ENCODE measurements around the gene SLC25A27.

SLC25A27 gene

DNA sequence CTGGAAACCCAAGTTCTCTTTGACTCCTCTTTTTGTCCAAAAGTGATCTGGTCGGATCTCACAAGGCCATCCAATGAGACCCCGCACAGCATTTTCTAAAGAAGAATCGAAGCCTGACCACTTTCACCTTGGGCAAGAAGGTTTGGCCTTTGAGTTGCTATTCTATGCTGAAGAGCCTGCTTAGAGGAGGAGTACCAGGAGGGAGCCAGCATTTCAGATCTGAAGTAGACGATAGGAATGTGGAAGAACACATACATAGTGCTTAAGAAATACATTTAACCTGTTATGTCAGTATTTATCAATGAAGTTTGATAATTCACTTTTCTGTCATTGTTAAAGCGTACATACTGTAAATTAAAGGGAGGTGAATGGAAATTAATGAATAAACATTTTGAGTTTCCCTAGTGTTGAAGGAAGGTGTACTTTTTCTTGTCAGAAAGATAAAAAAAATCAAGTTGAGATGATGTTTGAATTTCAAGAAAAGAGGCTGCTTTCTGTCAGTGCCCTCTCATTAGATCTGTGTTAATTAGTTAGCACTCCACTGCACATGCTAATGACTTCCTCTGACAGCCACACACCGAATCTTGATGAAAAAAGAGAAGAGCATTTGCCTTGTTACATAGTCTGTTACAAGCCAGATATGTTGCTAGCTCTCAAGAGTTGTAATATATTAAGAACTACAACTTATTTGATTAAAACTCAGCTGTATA lies 24.0 kb downstream of the SLC25A27 start:
- no peaks in the 10 kb centered on the region for H3K27me3 ChIP-seq
- H3K4me1 ChIP-seq = no peaks in the 10 kb centered on the region
- H3K36me3 ChIP-seq = no peaks in the 10 kb centered on the region
- H3K9me3 ChIP-seq = no peaks in the 10 kb centered on the region
- no peak overlapping the region for H3K4me3 ChIP-seq (ENCODE audit: low read depth, low read length)
- TF ChIP-seq, protein P1, sequence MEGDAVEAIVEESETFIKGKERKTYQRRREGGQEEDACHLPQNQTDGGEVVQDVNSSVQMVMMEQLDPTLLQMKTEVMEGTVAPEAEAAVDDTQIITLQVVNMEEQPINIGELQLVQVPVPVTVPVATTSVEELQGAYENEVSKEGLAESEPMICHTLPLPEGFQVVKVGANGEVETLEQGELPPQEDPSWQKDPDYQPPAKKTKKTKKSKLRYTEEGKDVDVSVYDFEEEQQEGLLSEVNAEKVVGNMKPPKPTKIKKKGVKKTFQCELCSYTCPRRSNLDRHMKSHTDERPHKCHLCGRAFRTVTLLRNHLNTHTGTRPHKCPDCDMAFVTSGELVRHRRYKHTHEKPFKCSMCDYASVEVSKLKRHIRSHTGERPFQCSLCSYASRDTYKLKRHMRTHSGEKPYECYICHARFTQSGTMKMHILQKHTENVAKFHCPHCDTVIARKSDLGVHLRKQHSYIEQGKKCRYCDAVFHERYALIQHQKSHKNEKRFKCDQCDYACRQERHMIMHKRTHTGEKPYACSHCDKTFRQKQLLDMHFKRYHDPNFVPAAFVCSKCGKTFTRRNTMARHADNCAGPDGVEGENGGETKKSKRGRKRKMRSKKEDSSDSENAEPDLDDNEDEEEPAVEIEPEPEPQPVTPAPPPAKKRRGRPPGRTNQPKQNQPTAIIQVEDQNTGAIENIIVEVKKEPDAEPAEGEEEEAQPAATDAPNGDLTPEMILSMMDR (IDR thresholded peaks at IDR 0.05; ENCODE audit: low read depth, low read length) = no peak
- no peak for DNase-seq

DNA sequence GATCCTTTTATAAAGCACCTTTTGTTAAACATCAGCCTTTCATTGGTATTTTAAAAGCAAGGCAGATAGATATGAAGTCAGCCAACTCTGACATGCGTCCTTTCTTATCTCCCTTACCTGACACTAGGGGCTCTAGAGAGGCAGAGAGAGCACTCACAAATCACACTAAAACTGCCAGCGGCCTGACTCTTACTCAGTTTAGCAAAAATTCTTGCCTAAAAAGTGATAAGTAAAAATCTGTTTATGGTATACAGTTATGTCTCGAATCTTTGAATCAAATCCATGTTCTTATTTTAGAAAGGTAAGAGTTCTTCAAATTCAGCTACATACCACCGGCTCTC lies 24.5 kb downstream of the SLC25A27 start:
- no peak for DNase-seq
- no peaks in the 10 kb centered on the region for H3K4me1 ChIP-seq
- no peaks in the 10 kb centered on the region for H3K9me3 ChIP-seq
- H3K27me3 ChIP-seq = no peaks in the 10 kb centered on the region
- no peaks in the 10 kb centered on the region for H3K36me3 ChIP-seq
- H3K4me3 ChIP-seq (ENCODE audit: low read depth, low read length) = no peak overlapping the region
- TF ChIP-seq, protein P1 (IDR thresholded peaks at IDR 0.05; ENCODE audit: low read depth, low read length) = peak; percentile 39; the same call in 1 of the 2 replicates

DNA sequence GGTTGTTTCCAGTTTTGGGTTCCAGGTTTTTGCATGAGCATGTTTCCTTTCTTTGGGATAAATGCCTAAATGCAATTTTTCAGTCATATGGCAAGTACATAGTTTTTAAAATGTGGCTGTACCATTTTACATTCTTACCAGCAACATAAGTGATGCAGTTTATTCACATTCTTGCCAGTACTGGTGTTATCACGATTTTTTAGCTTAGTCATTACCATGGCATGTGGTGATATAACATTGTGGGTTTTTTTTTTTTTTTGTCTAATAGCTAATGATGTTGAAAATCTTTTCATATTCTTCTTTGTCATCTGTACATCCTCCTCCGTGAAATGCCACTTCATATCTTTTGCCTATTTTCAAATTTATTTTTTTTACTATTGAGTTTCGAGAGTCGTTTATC lies 32.0 kb downstream of the SLC25A27 start:
- Histone ChIP-seq H3K4me3 (ENCODE audit: low read depth, low read length) (no peak overlapping the region), H3K36me3 (no peaks in the 10 kb centered on the region), H3K9me3 (no peaks in the 10 kb centered on the region), H3K4me1 (no peaks in the 10 kb centered on the region), H3K27me3 (no peaks in the 10 kb centered on the region)
- no peak for DNase-seq
- TF ChIP-seq, protein P1 (IDR thresholded peaks at IDR 0.05; ENCODE audit: low read depth, low read length) = no peak

DNA sequence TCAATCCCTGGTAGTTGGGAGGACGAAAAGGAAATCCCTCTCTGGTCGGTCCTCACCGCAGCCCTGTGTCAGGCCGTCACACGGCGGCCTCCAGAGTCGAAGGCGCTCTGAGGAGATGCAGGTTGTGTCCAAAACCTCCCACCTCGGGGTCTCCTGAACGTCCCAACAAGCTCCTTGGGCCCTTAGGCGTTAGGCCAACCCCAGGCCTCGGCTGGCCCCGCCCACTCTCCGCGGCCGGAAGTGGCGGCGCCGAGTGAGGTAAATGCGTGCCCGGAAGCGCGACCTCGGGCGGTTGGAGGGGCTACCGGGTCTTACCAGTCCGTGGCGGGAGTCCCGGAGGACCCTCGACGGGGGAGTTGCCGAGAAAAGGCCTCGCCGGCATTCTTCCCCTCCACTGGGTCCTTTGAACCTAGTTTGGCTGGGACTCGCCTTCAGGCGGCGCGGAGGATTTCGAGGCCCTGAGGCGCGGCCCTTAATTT lies 34.9 kb downstream of the SLC25A27 start, which contains the start of gene TDRD6:
TSS of gene TDRD6 (plus strand) at position 267 of the 479 bp plus-strand sequence. CDS start 244 bp downstream, outside the sequence.
- no peaks in the 10 kb centered on the region for H3K9me3 ChIP-seq
- TF ChIP-seq, protein P1 (IDR thresholded peaks at IDR 0.05; ENCODE audit: low read depth, low read length) = no peak
- H3K27me3 ChIP-seq = no peaks in the 10 kb centered on the region
- H3K4me1 ChIP-seq = no peaks in the 10 kb centered on the region
- no peak for DNase-seq
- no peak within 1 kb of the TSS for H3K4me3 ChIP-seq (ENCODE audit: low read depth, low read length)
- no peaks in the 10 kb centered on the region for H3K36me3 ChIP-seq

DNA sequence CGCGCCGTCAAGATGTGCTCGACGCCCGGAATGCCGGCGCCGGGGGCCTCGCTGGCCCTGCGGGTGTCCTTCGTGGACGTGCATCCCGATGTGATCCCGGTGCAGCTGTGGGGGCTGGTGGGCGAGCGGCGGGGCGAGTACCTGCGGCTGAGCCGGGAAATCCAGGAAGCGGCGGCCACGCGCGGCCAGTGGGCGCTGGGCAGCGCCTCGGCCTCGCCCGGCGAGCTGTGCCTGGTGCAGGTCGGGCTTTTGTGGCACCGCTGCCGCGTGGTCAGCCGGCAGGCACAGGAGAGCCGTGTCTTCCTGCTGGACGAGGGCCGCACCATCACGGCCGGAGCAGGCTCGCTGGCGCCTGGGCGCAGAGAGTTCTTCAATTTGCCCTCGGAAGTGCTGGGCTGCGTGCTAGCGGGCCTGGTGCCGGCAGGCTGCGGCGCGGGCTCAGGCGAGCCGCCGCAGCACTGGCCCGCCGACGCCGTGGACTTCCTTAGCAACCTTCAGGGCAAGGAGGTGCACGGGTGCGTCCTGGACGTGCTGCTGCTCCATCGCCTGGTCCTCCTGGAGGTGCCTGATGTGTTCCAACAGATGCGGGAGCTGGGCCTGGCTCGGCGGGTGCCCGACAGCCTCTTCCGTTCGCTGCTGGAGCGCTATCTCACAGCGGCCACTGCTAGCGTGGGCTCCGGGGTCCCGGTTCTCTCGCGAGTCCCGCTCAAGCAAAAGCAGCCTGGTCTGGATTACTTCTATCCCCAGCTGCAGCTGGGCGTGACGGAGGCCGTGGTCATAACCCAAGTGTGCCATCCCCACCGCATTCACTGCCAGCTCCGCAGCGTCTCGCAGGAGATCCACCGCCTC lies 35.6 kb downstream of the SLC25A27 start:
- DNase-seq = no peak
- H3K9me3 ChIP-seq = no peaks in the 10 kb centered on the region
- TF ChIP-seq, protein P1 (IDR thresholded peaks at IDR 0.05; ENCODE audit: low read depth, low read length) = no peak
- H3K4me3 ChIP-seq (ENCODE audit: low read depth, low read length) = no peak overlapping the region
- no peaks in the 10 kb centered on the region for H3K4me1 ChIP-seq
- no peaks in the 10 kb centered on the region for H3K36me3 ChIP-seq
- no peaks in the 10 kb centered on the region for H3K27me3 ChIP-seq

DNA sequence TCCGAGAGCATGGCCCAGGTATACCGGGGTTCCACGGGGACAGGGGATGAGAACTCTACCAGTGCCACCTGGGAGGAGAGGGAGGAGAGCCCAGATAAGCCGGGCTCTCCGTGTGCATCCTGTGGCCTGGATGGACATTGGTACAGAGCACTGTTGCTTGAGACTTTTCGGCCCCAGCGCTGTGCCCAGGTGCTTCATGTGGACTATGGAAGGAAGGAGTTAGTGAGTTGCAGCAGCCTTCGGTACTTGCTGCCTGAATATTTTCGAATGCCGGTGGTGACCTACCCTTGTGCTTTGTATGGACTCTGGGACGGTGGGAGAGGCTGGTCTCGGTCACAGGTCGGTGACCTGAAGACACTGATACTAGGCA lies 36.2 kb downstream of the SLC25A27 start:
- Histone ChIP-seq H3K36me3 (no peaks in the 10 kb centered on the region), H3K4me1 (no peaks in the 10 kb centered on the region), H3K27me3 (no peaks in the 10 kb centered on the region), H3K4me3 (ENCODE audit: low read depth, low read length) (no peak overlapping the region), H3K9me3 (no peaks in the 10 kb centered on the region)
- TF ChIP-seq, protein P1 (IDR thresholded peaks at IDR 0.05; ENCODE audit: low read depth, low read length) = no peak
- DNase-seq = no peak
